ENCODE data around the gene RSPO1.
"Not testable (repeated sequence)": the region's sequence is repeated elsewhere in the genome, so short reads cannot be mapped to it uniquely, and the experiment has no call there.

RSPO1 gene

GRCh38 chr1:37614105-37614504, 20.6 kb downstream of the RSPO1 start:
- DNase-seq = no peak

- DNase-seq = no peak
Observed at GRCh38 chr1:37612186-37612585, 22.5 kb downstream of the RSPO1 start.

GRCh38 chr1:37609994-37610393, 24.7 kb downstream of the RSPO1 start:
- no peak for DNase-seq

GRCh38 chr1:37609002-37609401, 25.7 kb downstream of the RSPO1 start:
- no peak for DNase-seq

GRCh38 chr1:37606481-37607263, 28.0 kb downstream of the RSPO1 start:
- DNase-seq = no peak

GRCh38 chr1:37605806-37606474, 28.8 kb downstream of the RSPO1 start:
- no peak for DNase-seq

- no peak for DNase-seq
Observed at GRCh38 chr1:37605061-37605650, 29.5 kb downstream of the RSPO1 start.

GRCh38 chr1:37602750-37603694, 31.7 kb downstream of the RSPO1 start:
- peak; percentile 20 to 72 (median 44) for DNase-seq

- DNase-seq = no peak
Observed at GRCh38 chr1:37601441-37601840, 33.3 kb downstream of the RSPO1 start.

- no peak for DNase-seq
Observed at GRCh38 chr1:37599940-37600339, 34.8 kb downstream of the RSPO1 start.

- no peak for DNase-seq
Observed at GRCh38 chr1:37596182-37596667, 38.5 kb downstream of the RSPO1 start.

GRCh38 chr1:37595440-37596181, 39.1 kb downstream of the RSPO1 start, which contains the start of gene GNL2:
TSS of gene GNL2 (minus strand) at chr1:37595937. CDS start at chr1:37595822, 115 bp downstream.
- DNase-seq = peak; percentile 94 to 97 (median 97)

GRCh38 chr1:37593726-37594125, 41.0 kb downstream of the RSPO1 start:
- no peak for DNase-seq

- no peak for DNase-seq
Observed at GRCh38 chr1:37588939-37589338, 45.8 kb downstream of the RSPO1 start.

GRCh38 chr1:37584544-37584943, 50.1 kb downstream of the RSPO1 start:
- DNase-seq = not testable (repeated sequence)

GRCh38 chr1:37575692-37576091, 59.0 kb downstream of the RSPO1 start:
- DNase-seq = no peak

- DNase-seq = no peak
Observed at GRCh38 chr1:37574834-37575480, 59.7 kb downstream of the RSPO1 start.

GRCh38 chr1:37570528-37571334, 64.0 kb downstream of the RSPO1 start:
- no peak for DNase-seq

- DNase-seq = no peak
Observed at GRCh38 chr1:37567023-37567422, 67.7 kb downstream of the RSPO1 start.

GRCh38 chr1:37564892-37565291, 69.8 kb downstream of the RSPO1 start:
- peak in 1 of 3 experiments; percentile 31 for DNase-seq
